22Rv1 (cell line): ENCODE results near the gene MED27.

Experiments used
- CTCF ChIP-seq: fragments of 450-650 bp; IDR thresholded peaks from 2 replicates; pipeline ENCODE4 v1.5.1; 2017; ENCODE audit warnings: mild to moderate bottlenecking
- ZFX ChIP-seq: fragments of 450-650 bp; IDR thresholded peaks from 2 replicates; pipeline ENCODE4 v1.6.1; 2017; ENCODE audit warnings: antibody characterized with exemption, borderline replicate concordance

- TF ChIP-seq CTCF (no peak), ZFX (no peak)
Measured at GRCh38 chr9:131814707-131815106, 265.0 kb downstream of the MED27 start.
